Activated CD4-positive, alpha-beta T cell treated with anti-CD3 and anti-CD28 coated beads, Interleukin-2, amount 10 ng/mL, durations not matched to agents 7 days and 5 days (primary cell): Measurements from ENCODE around the gene CYP4A11. TPM values are rescaled to one million over a fixed set of nuclear protein-coding genes. Genes with fewer than 3 reads are reported as not detected.
"Not testable (repeated sequence)": the region's sequence is repeated elsewhere in the genome, so short reads cannot be mapped to it uniquely, and the experiment has no call there.

Experiments used
- CTCF ChIA-PET: fragments of 350-600 bp; sonication (Branson Sonifier 250); formaldehyde crosslinking; loops from one replicate; lab custom pipeline; 2021; ENCODE audit warnings: antibody characterized with exemption; lab: Charles Lee
- POLR2A ChIA-PET: fragments of 350-600 bp; sonication (Branson Sonifier 250); formaldehyde crosslinking; loops from one replicate; lab custom pipeline; 2021; ENCODE audit warnings: antibody characterized with exemption; lab: Charles Lee
- DNase-seq: peaks from one replicate; pipeline ENCODE4 v3.0.0-alpha.2; 2020
- H3K27ac Mint-ChIP-seq: one replicate; pipeline ENCODE4 v1.8.0; 2021; ENCODE audit warnings: mild to moderate bottlenecking, moderate library complexity, mixed read lengths
- H3K27me3 Mint-ChIP-seq: one replicate; pipeline ENCODE4 v1.8.0; 2021; ENCODE audit warnings: mixed read lengths
- H3K36me3 Mint-ChIP-seq: one replicate; pipeline ENCODE4 v1.8.0; 2021; ENCODE audit warnings: low read depth, mixed read lengths
- H3K4me1 Mint-ChIP-seq: one replicate; pipeline ENCODE4 v1.8.0; 2021; ENCODE audit warnings: mixed read lengths
- H3K4me3 Mint-ChIP-seq: one replicate; pipeline ENCODE4 v1.8.0; 2021; ENCODE audit warnings: mild to moderate bottlenecking, moderate library complexity, mixed read lengths
- H3K9me3 Mint-ChIP-seq: one replicate; pipeline ENCODE4 v1.8.0; 2021; ENCODE audit warnings: mixed read lengths
- total RNA-seq, 2 experiments: library from RNA; stranded (reverse); gene quantifications; one replicate each; pipeline ENCODE4 v1.2.3, GENCODE V29; 2021

The CYP4A11 gene
- total RNA-seq, 2 experiments from 2014 or later, result not detected

DNA sequence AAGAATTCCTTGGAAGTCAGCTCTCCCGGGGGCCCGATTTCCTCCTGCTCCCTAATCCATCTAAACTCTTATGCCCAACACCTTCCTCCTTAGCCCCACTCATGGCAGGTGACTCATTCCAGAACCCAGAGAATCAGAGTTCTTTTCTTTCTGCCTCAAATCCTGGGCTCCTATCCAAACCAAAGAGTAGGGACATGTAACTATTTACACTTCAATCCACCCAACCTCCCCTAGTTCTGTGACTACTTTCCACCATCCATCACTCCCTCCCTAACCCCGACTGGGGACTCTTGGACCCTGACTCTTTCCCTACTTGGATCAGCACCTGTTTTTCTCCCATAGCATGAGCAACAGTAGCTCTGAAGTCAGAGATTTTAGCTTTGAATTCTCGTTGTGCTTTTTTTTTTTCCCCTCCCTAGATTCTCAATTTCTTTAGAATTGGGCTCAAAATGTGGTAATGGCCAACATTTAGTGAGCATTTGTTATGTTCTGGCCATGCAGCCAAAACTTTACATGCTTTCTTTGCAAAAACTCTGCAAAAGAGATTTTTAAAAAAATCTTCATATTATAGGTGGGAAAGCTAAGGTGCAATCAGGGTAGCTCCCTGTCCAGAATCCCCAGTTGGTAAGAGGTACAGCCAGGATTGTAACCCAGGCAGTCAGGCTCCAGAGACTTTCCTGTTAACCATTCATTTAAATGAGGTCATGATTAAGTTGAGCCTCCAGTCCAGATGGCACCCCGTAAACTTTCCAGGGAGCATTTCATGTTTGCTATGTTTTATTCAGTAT is 7.5 kb upstream of the CYP4A11 start:
- H3K4me3 Mint-ChIP-seq, result no peak overlapping the region
- H3K9me3 Mint-ChIP-seq, result peaks cover 2% of the 10 kb centered on the region
- CTCF ChIA-PET, result interaction anchor here (0.6 kb wide), 1 partner anchor 1745 kb away, joined by 4 read pairs; no protein-coding TSS in a partner anchor
- no peak for DNase-seq
- H3K27ac Mint-ChIP-seq, result no peak overlapping the region
- H3K4me1 Mint-ChIP-seq, result peaks cover 15% of the 10 kb centered on the region
- POLR2A ChIA-PET, result no interaction called here
- H3K36me3 Mint-ChIP-seq, result peaks cover 2% of the 10 kb centered on the region
- H3K27me3 Mint-ChIP-seq, result peaks cover 11% of the 10 kb centered on the region

GRCh38 chr1:46947706-46948105 is 6.4 kb upstream of the CYP4A11 start:
- peaks cover 20% of the 10 kb centered on the region for H3K27me3 Mint-ChIP-seq
- POLR2A ChIA-PET, DNase-seq, H3K27ac Mint-ChIP-seq, H3K9me3 Mint-ChIP-seq, H3K4me3 Mint-ChIP-seq, H3K36me3 Mint-ChIP-seq: not testable (repeated sequence)
- peaks cover 15% of the 10 kb centered on the region for H3K4me1 Mint-ChIP-seq
- CTCF ChIA-PET, result interaction anchor here (0.6 to 0.7 kb wide), 2 partner anchors 321 to 477 kb away, joined by 3 read pairs; no protein-coding TSS in a partner anchor

GRCh38 chr1:46942086-46942485 is 810 bp upstream of the CYP4A11 start:
- POLR2A ChIA-PET, result no interaction called here
- CTCF ChIA-PET, result no interaction called here
- Mint-ChIP-seq H3K4me3 (no peak overlapping the region), H3K27me3 (peaks cover 28% of the 10 kb centered on the region), H3K36me3 (no peaks in the 10 kb centered on the region), H3K27ac (no peak overlapping the region), H3K4me1 (no peaks in the 10 kb centered on the region), H3K9me3 (no peaks in the 10 kb centered on the region)
- no peak for DNase-seq

DNA sequence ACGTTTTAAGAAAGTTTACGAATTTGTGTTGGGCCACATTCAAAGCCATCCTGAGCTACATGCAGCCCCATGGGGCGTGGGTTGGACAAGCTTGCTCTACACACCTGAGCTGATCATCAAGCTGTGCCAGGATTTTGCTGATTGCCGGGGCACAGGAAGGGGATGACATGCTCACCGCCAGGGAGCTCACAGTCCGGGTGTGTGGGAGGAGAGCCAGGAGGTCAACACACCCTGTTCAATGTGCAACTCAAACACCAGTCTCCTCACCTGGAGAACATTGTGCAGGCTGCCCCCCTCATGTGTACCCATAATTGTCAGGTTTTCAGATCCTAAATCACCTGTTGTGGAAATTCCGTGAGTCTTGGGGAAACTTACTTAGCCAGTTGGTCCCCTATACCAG is 969 bp downstream of the CYP4A11 start:
- no peaks in the 10 kb centered on the region for H3K4me1 Mint-ChIP-seq
- CTCF ChIA-PET, result no interaction called here
- H3K36me3 Mint-ChIP-seq, result no peaks in the 10 kb centered on the region
- H3K4me3 Mint-ChIP-seq, result no peak overlapping the region
- peaks cover 28% of the 10 kb centered on the region for H3K27me3 Mint-ChIP-seq
- no peaks in the 10 kb centered on the region for H3K9me3 Mint-ChIP-seq
- POLR2A ChIA-PET, result no interaction called here
- H3K27ac Mint-ChIP-seq, result no peak overlapping the region
- DNase-seq, result no peak

- no peaks in the 10 kb centered on the region for H3K4me1 Mint-ChIP-seq
- H3K36me3 Mint-ChIP-seq, result no peaks in the 10 kb centered on the region
- no peaks in the 10 kb centered on the region for H3K9me3 Mint-ChIP-seq
- POLR2A ChIA-PET, result no interaction called here
- CTCF ChIA-PET, result no interaction called here
- no peak overlapping the region for H3K4me3 Mint-ChIP-seq
- H3K27ac Mint-ChIP-seq, result no peak overlapping the region
- peaks cover 9% of the 10 kb centered on the region for H3K27me3 Mint-ChIP-seq
- no peak for DNase-seq
Observed at GRCh38 chr1:46937270-46937669, 4.0 kb downstream of the CYP4A11 start.

DNA sequence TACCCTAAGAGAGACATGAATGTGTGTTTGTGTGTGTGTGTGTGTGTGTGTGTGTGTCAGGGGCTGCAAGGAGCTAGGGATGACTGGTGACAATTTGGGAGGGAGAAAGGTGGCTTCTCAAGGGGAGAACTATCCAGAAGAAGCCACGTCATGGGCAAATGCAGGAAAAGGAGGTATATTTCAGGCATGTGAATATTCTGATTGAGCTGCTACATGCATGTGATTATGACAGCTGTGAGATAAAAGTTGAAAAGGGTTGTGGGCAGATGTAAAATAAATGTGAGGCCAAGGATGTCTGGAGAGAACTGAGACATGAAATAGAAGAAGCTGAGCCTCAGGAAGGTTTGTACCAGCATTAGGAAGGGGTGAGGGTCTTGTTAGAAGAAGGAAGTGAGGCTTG is 4.5 kb downstream of the CYP4A11 start:
- ChIA-PET POLR2A (no interaction called here), CTCF (no interaction called here)
- no peak for DNase-seq
- Mint-ChIP-seq H3K4me1 (no peaks in the 10 kb centered on the region), H3K27me3 (peaks cover 6% of the 10 kb centered on the region), H3K36me3 (no peaks in the 10 kb centered on the region), H3K27ac (no peak overlapping the region), H3K9me3 (no peaks in the 10 kb centered on the region), H3K4me3 (no peak overlapping the region)

GRCh38 chr1:46934852-46935251 is 6.4 kb downstream of the CYP4A11 start:
- POLR2A ChIA-PET, CTCF ChIA-PET, H3K4me1 Mint-ChIP-seq: not testable (repeated sequence)

GRCh38 chr1:46932020-46932419 is 9.3 kb downstream of the CYP4A11 start:
- H3K27me3 Mint-ChIP-seq, result peaks cover 10% of the 10 kb centered on the region
- H3K27ac Mint-ChIP-seq, POLR2A ChIA-PET, H3K4me1 Mint-ChIP-seq, H3K9me3 Mint-ChIP-seq, H3K36me3 Mint-ChIP-seq, H3K4me3 Mint-ChIP-seq, DNase-seq, CTCF ChIA-PET: not testable (repeated sequence)

More at GRCh38 chr1:46934852-46935251, 6.4 kb downstream of the CYP4A11 start:
- not testable (repeated sequence) for H3K27ac Mint-ChIP-seq, DNase-seq, H3K36me3 Mint-ChIP-seq, H3K4me3 Mint-ChIP-seq, H3K27me3 Mint-ChIP-seq, H3K9me3 Mint-ChIP-seq

- no peaks in the 10 kb centered on the region for H3K4me1 Mint-ChIP-seq
- H3K9me3 Mint-ChIP-seq, result no peaks in the 10 kb centered on the region
- POLR2A ChIA-PET, result no interaction called here
- CTCF ChIA-PET, result no interaction called here
- H3K27me3 Mint-ChIP-seq, result peaks cover 6% of the 10 kb centered on the region
- H3K4me3 Mint-ChIP-seq, result no peak overlapping the region
- no peak for DNase-seq
- H3K36me3 Mint-ChIP-seq, result no peaks in the 10 kb centered on the region
- H3K27ac Mint-ChIP-seq, result no peak overlapping the region
Observed at GRCh38 chr1:46931151-46931550, 10.1 kb downstream of the CYP4A11 start.

GRCh38 chr1:46927249-46927835 is 13.9 kb downstream of the CYP4A11 start:
- no peaks in the 10 kb centered on the region for H3K36me3 Mint-ChIP-seq
- H3K27me3 Mint-ChIP-seq, result peaks cover 16% of the 10 kb centered on the region
- no peak overlapping the region for H3K4me3 Mint-ChIP-seq
- no peak overlapping the region for H3K27ac Mint-ChIP-seq
- ChIA-PET POLR2A (no interaction called here), CTCF (no interaction called here)
- DNase-seq, result no peak
- H3K4me1 Mint-ChIP-seq, result no peaks in the 10 kb centered on the region
- no peaks in the 10 kb centered on the region for H3K9me3 Mint-ChIP-seq

DNA sequence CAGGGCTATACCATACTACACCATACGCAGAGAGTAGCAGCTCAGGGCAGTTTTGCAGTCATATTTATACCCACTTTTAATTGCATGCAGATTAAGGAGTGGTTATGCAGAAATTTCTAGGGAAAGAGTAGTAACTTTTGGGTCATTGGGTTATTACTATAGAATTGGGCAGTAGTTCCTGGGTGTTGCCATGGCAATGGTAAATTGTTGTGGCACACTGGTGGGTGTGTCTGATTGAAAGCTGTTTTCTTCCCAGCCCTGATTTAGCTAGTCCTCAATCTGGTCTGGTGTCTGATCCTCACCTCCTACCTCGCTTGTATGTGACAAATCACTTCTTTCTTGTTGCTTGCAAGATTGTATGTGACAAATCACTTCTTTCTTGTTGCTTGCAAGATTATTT is 30.5 kb downstream of the CYP4A11 start:
- Mint-ChIP-seq H3K9me3 (peaks cover 7% of the 10 kb centered on the region), H3K4me3 (no peak overlapping the region), H3K36me3 (no peaks in the 10 kb centered on the region), H3K27ac (no peak overlapping the region), H3K27me3 (peaks cover 12% of the 10 kb centered on the region), H3K4me1 (no peaks in the 10 kb centered on the region)
- DNase-seq, result no peak
- CTCF ChIA-PET, result no interaction called here
- POLR2A ChIA-PET, result no interaction called here

DNA sequence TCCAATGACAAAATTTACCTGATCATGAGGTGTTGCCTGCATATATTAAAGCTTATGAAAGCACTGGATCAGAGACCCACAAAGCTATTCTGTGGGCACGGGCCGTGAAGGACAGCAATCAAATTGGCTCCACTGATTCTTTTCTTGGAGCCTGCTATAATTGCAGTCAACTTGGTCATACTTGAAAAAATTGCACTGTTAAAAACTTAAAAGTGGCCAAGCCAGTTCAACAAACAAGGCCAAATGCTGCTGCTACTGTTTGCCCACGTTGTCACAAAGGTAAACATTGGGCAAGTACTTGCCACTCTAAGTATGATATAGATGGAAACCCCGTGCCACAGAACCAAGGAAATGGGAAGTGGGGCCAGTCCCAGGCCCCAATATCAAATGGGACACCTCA is 37.8 kb downstream of the CYP4A11 start:
- no peaks in the 10 kb centered on the region for H3K36me3 Mint-ChIP-seq
- H3K27ac Mint-ChIP-seq, result no peak overlapping the region
- H3K9me3 Mint-ChIP-seq, result peaks cover 8% of the 10 kb centered on the region
- no peak for DNase-seq
- no peak overlapping the region for H3K4me3 Mint-ChIP-seq
- POLR2A ChIA-PET, result no interaction called here
- H3K27me3 Mint-ChIP-seq, result peaks cover 2% of the 10 kb centered on the region
- CTCF ChIA-PET, result no interaction called here
- no peaks in the 10 kb centered on the region for H3K4me1 Mint-ChIP-seq

DNA sequence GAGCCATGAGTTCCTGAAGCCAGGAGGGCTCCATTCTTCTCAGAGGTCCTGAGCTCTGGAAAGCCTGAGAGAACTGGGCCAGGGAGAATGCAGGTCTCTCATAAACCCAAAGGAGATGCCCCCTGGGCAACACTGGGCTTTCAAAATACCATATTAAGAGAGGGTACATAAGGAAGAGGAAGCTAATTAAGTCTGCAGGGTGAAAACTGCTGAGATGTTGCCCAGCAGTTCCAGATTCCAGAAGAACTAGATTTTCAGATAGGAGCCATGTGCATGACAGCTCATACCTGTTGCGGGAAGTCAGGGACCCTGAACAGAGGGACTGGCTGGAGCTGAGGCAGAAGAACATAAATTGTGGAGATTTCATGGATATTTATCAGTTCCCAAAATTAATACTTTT is 40.9 kb downstream of the CYP4A11 start:
- Mint-ChIP-seq H3K9me3 (peaks cover 2% of the 10 kb centered on the region), H3K36me3 (no peaks in the 10 kb centered on the region), H3K27me3 (peaks cover 2% of the 10 kb centered on the region), H3K4me1 (no peaks in the 10 kb centered on the region), H3K4me3 (no peak overlapping the region), H3K27ac (no peak overlapping the region)
- ChIA-PET POLR2A (no interaction called here), CTCF (no interaction called here)
- no peak for DNase-seq
